Dermis blood vessel endothelial cell (primary cell): ENCODE measurements around the gene FCGR3B. TPM values are rescaled to one million over a fixed set of nuclear protein-coding genes. Genes with fewer than 3 reads are reported as not detected.
A peak's percentile ranks its signal among the peaks of the same experiment; 100 is the strongest.
"Not testable (repeated sequence)": the region's sequence is repeated elsewhere in the genome, so short reads cannot be mapped to it uniquely, and the experiment has no call there.

ENCODE experiments used
- DNase-seq: peaks from one replicate; pipeline ENCODE4 v3.0.0; 2010
- total RNA-seq: library from RNA; depleted of rRNA; stranded (reverse); fragments of >200 nt; gene quantifications from 2 replicates; pipeline ENCODE4 v1.2.3, GENCODE V29; 2014

FCGR3B gene
- not detected in 2 replicates for total RNA-seq

- no peak for DNase-seq
Observed at GRCh38 chr1:161631076-161631475, at the start of gene FCGR3B. Gene FCGR3B (minus strand): TSS chr1:161631176. CDS start chr1:161631094, 82 bp downstream.

GRCh38 chr1:161678500-161678899 lies 47.5 kb upstream of the FCGR3B start:
- DNase-seq, result no peak

- DNase-seq, result no peak
Observed at GRCh38 chr1:161676958-161677689, 46.1 kb upstream of the FCGR3B start.

- no peak for DNase-seq
Observed at GRCh38 chr1:161676441-161676840, 45.5 kb upstream of the FCGR3B start.

- DNase-seq, result peak; percentile 14
Observed at GRCh38 chr1:161674908-161675307, 43.9 kb upstream of the FCGR3B start.

- not testable (repeated sequence) for DNase-seq
Observed at GRCh38 chr1:161674447-161674846, 43.5 kb upstream of the FCGR3B start.

- DNase-seq, result not testable (repeated sequence)
Observed at GRCh38 chr1:161673437-161673836, 42.5 kb upstream of the FCGR3B start.

GRCh38 chr1:161671045-161672020 lies 40.4 kb upstream of the FCGR3B start:
- peak; percentile 31 for DNase-seq

- DNase-seq, result not testable (repeated sequence)
Observed at GRCh38 chr1:161664689-161665088, 33.7 kb upstream of the FCGR3B start.

GRCh38 chr1:161663569-161663968 lies 32.6 kb upstream of the FCGR3B start:
- DNase-seq, result not testable (repeated sequence)

GRCh38 chr1:161662684-161663339 lies 31.8 kb upstream of the FCGR3B start, which contains the start of gene FCGR2B:
Gene FCGR2B (plus strand): TSS chr1:161663143. CDS start chr1:161663242, 99 bp downstream.
- DNase-seq, result not testable (repeated sequence)

GRCh38 chr1:161661660-161662311 lies 30.8 kb upstream of the FCGR3B start:
- DNase-seq, result not testable (repeated sequence)

GRCh38 chr1:161658524-161658923 lies 27.5 kb upstream of the FCGR3B start:
- DNase-seq, result not testable (repeated sequence)

- not testable (repeated sequence) for DNase-seq
Observed at GRCh38 chr1:161653971-161654370, 23.0 kb upstream of the FCGR3B start.

- DNase-seq, result not testable (repeated sequence)
Observed at GRCh38 chr1:161653541-161653940, 22.6 kb upstream of the FCGR3B start.

- DNase-seq, result peak; percentile 51
Observed at GRCh38 chr1:161647507-161648360, 16.8 kb upstream of the FCGR3B start.

GRCh38 chr1:161644855-161645254 lies 13.9 kb upstream of the FCGR3B start:
- not testable (repeated sequence) for DNase-seq

GRCh38 chr1:161643481-161644208 lies 12.7 kb upstream of the FCGR3B start:
- not testable (repeated sequence) for DNase-seq

- DNase-seq, result peak; percentile 6
Observed at GRCh38 chr1:161642697-161643096, 11.7 kb upstream of the FCGR3B start.

- DNase-seq, result not testable (repeated sequence)
Observed at GRCh38 chr1:161639203-161639602, 8.2 kb upstream of the FCGR3B start.
